ENCODE measurements around the gene CRYAA.
"Not testable (repeated sequence)": the region's sequence is repeated elsewhere in the genome, so short reads cannot be mapped to it uniquely, and the experiment has no call there.

CRYAA gene, protein sequence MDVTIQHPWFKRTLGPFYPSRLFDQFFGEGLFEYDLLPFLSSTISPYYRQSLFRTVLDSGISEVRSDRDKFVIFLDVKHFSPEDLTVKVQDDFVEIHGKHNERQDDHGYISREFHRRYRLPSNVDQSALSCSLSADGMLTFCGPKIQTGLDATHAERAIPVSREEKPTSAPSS

DNA sequence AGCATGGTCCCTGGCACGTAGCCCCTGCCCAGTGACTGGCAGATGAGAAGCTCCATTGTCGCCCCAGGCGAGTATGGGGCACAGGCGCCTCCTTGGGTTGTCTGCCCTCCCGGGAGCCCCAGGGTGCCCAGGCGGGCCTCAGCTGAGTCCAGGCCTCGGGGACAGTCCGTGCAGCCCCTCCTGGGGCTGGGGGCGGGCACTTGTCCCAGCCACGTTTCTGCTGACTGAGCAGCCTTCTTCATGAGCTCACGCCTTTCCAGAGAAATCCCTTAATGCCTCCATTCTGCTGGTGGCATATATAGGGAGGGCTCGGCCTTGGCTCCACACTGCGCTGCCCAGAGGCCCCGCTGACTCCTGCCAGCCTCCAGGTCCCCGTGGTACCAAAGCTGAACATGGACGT is at the start of gene CRYAA:
TSS of gene CRYAA (plus strand) at position 301 of the 400 bp plus-strand sequence. CDS start at position 393, 92 bp downstream.
- not testable (repeated sequence) for DNase-seq

DNA sequence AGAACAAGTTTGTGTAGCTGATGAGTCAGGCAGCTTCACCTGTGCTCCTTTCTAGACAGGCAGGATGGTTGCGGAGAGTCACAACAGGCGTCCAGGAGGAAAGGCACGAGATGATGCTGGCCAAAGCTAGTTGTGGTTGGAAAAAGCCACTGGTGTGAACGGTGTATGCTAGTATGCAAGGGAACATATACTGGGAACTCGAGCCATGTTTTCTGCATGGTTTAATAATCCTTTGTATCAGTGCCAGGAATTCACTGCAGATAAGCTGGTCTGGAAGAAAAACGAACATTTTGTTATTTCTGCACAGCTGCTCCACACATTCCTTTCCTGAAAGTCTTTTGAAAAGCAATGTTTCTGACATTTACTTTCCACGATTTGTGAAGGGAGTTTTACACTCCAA is 38.7 kb upstream of the CRYAA start:
- not testable (repeated sequence) for DNase-seq

DNA sequence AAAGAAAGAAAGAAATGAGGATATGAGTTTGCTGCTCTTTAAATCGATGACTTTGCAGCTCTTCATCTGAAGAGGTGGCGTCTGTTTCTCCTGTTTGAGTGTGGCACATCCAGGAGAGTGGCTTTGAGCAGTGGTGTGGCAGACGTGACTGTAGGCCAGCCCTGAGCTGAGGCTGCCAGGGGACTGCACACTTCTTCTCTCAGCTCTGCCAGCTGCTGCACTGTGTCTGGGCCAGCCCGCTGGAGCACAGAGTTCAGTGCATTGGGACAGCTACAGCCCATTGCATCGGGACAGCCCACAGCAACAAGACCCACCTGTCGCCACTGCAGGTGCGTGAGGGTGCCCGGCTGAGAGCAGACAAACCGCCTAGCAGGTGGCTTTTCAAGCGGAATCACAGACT is 34.3 kb upstream of the CRYAA start:
- DNase-seq: not testable (repeated sequence)

DNA sequence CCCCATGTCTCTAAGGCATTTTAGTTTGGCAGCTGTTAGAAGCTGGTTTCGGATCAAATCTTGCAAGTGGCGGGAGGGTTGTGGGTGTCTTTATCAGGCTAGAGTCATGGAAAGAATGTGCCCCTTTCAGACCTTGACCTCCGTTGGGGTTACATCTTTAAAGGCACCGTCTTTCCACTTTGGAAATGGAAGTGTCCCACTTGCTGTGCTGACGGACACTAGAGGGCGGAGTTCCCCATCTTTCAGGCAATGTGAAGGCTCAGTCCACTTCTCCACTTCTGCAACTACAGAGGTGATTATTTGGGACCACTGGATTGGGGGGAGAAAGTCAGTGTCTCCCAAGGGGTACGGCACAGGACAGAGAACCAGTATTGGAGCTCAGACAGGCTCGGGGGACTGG is 29.9 kb upstream of the CRYAA start:
- not testable (repeated sequence) for DNase-seq

DNA sequence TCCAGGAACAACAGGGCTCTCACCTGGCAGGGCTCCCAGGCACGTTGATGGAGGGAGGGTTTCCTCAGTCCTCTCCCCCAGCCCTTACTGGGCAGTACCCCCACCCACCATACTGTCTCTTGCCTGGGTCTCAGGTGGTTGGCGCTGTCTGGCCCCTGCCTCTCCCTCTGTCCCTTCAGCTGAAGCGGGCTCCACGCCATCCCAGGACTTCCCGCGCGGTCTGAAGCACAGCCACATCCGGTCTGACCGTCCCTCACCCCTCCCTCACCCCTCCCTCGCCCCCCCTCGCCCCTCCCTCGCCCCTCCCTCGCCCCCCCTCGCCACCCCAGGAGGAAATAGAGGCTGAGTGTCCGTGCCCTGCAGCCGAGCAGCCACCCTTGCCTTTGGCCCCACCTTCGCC is 27.4 kb upstream of the CRYAA start:
- not testable (repeated sequence) for DNase-seq

DNA sequence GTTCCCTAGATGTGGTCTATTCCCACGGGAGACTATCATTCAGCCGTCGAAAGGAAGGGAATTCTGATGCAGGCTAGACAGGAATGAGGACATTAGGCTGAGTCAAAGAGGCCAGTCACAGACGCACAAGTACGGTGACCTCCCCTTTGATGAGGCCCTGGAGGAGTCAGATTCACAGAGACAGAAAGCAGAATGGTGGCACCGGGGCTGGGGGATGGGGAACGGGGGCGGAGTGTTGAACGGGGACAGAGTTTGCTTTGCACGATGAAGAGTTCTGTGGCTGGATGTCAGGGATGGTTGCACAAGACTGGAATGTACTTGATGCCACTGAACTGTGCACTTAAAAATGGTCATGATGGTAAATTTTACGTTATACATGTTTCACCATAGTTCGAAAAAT is 22.2 kb upstream of the CRYAA start:
- not testable (repeated sequence) for DNase-seq

DNA sequence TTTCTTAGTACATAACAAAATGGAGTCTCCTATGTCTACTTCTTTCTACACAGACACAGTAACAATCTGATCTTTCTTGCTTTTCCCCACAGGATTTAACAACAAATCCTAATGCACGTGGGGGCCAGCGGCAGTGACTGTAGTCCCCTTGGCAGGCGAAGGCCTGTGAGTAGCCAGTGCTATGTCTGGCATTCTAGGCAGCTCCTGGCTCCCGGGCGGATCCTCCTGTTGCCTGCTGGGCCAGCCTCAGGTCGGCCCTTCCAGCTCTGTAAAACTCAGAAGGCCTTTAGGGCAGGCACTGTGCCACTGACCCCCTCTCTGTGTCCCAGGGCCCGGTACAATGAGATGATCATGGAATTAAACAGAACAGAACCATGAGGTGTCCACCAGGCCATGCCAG is 20.8 kb upstream of the CRYAA start:
- not testable (repeated sequence) for DNase-seq

DNA sequence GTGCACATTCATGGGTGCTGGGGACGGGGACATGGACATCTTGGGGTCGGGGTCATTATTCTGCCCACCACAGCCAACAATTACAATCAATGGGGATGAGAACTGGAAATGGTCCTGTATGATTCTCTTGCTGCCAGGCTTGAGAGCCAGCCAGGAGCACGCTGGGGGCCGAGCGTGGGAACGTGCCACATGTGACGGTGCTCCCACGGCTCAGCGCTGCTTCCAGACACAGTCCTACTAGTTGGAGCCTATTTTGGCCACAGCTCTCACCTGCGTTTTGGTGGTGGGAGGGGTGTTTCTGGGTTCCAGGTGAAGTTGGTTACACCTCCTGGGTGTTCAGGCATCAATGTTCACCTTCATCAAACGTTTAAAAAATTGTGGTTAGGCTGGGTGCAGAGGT is 19.5 kb upstream of the CRYAA start:
- not testable (repeated sequence) for DNase-seq

DNA sequence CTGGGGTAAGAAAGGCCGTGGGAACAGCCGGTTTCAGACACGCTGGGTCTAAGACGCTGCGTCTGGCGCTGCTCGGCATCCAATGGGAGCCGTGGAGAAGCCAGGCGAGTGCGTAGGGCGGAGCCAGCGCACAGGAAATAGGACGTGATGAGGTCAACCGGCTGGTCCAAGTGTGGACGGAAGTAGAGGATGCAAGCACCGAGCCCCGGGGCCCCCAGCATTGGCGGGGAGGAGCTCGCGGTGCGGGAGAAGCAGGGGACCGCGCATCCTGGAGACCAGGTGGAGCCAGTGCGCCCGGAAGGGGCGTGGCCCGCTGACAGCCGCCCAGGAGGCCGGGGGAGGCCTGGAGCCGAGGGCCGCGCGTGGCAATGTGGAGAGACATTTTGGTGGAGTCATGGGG is 15.2 kb upstream of the CRYAA start:
- not testable (repeated sequence) for DNase-seq

DNA sequence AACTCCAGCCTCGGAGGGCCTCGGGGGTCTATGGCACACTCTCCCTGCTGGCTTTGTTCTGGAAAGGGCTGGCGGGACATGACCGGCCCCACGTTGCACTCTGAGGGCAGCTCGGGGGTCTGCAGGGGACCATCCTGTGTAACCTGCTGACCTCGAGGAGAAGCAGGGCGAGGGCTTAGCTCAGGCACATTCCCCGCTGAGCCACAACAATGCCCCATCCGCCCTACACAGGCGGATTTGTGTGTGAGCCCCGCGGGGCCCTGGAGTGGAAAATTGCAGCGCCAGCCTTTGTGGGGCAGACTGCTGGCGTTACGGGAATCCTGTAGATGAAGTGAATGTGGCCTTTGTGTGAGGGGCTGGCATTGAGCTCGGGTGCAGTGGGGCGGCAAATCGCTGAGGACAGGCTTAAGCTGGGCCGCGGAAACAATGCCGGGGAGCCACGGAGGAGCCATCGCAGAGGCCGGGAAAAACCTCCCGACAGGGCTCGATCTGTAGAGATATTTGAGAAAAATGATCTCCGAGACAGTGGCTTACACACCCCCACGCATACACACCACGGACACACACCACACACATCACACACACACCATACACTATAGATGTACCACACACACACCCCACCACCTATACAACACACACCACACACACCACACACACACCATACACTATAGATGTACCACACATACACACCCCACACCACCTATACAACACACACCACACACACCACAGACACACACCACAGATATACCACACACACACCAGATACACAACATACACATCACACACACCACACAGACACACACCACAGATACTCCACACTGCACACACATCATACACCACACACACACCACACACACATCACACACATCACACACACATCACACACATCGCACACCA is 9.3 kb upstream of the CRYAA start:
- DNase-seq: not testable (repeated sequence)

DNA sequence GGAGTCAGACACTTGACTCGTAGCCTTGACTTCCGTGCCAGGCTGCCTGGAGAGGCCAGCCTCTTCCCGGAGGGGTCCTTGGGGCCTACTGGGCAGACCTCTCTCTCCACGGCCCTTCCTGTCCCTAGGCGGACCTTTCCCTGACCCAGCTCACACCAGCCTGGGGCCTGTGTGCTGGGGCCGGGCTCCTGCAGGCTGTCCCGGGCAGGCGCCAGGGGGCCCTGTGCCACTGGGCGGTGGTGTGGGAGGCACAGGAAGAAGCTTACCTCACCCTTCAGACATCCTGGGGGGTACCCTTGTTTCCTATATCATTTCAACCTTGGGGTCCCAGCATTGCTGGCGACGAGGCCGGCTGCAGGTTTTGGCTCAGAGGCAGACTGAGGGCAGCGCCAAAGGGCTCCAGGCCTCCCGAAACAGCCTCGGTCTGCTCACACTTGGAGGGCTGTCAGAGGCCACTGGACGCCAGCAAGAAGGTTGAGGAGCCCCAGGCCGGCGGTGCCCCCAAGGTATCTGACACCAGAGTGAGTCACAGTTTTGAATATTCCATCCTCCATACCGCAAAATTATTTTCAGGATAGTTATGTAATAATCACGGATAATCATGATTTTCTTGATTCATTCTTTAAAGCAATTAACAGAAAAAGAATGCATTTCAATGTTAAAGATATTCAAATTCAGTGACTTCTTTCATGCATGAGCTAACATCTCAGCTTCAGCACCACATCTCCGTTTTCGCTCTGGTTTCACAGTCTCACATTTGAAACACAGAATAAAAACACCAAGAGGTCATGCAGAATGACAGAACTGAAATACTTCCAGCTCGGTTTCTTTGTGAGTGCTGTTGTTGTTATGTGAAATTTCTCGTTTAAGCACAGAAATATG is 6.7 kb upstream of the CRYAA start:
- DNase-seq: not testable (repeated sequence)

DNA sequence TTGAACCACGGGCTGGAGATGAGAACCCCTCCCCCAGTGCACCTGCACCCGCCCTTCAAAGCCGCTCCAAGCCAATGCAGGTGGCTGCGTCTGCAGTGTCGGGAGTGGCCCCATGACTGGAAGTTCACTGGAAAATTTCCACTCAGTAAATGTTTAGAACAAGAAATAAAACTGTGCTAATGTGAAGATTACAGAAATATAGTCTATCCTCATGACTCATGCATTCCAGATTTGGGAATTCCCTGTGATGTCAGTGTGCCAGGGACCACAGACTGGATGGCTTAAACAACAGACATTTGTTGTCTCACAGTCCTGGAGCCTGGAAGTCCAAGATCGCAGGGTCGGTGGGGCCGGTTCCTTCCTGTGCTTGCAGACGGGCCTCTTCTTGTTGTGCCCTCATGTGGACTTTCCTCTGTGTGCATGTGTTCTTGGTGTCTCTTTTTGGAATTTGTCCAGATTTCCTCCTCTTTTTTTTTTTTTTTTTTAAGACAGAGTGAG is 6.1 kb upstream of the CRYAA start:
- DNase-seq: not testable (repeated sequence)

DNA sequence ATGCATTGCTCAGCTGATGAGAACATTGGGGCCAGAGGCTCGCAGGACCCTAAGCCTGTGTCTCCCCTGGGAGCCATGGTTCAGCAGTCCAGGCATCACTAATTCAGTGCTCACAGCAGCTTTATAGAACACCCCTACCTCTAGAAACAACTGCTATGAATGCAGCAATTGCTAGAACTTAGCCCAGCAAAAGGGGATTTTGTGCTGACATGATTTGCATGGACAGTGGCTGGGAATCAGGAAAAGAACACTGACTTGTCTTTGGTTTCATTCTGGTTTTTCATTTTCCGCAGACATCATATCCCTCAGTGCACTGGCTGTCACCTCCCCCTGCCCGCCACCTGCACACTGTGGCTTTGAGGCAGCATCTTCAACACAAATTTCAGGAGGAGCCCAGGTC is 4.0 kb upstream of the CRYAA start:
- DNase-seq: not testable (repeated sequence)

DNA sequence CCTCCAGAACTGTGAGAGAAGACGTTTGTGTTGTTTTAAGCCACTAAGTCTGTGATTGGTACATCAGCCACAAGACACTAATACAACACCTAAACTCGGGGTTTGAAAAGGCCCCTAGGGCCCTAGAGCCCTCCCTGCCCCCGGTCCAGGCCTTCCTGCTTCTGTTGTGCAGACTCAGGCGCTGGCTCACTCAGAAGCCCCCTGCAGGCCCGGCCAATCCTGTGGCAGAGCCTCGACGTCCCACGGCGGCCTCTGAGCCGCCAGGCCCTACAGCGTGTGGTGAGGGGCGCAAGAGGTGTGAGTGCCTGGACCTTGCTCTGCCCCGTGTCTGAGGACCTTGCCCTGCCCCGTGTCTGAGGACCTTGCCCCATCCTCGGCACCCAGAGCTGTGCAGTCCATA is 3.1 kb upstream of the CRYAA start:
- DNase-seq: not testable (repeated sequence)

DNA sequence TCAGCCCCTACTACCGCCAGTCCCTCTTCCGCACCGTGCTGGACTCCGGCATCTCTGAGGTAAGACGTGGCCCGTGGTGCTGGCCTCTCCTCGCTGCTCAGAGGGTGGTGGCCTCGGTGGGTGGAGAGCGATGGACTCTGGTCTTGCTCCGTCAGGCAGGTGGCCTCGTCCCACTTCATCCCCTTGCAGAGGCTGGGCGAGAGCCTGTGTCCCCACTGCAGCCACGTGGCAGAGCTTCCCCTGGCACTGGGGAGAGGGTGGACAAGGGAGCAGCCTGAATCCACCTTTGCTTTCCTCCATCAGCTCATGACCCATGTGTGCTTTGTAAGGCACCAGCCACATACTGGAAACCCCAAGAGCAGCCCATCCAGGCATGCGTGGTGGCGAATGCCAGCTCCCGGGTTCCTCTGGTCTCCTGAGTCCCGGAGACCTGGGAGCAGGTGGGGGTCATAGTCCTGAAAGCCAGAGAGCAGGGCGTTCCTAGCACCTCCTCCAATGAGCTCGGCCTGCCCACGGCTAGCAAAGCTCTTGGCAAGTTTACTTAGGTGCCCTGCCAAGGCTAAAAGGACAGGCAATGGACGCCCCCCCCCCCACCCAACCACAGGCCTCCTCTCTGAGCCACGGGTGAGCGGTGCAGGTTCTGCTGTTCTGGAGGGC is 550 bp downstream of the CRYAA start:
- not testable (repeated sequence) for DNase-seq

DNA sequence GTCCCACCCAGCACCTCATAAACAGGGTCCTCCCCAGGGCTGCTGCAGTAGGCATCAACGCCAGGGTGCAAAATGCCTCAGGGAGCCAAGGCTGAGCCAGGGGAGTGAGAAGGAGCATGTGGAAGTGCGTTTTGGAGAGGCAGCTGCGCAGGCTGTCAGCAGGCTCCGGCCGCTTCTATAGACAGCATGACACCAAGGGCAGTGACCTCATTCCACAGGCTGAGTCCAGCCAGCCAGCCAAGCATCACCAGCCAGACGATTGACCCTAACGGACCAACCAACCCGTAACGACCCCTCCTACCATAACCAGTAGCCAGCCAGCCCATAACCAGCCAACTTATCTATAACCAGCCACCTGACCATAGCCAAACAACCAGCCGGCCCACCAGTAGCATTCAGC is 1.1 kb downstream of the CRYAA start:
- DNase-seq: not testable (repeated sequence)

DNA sequence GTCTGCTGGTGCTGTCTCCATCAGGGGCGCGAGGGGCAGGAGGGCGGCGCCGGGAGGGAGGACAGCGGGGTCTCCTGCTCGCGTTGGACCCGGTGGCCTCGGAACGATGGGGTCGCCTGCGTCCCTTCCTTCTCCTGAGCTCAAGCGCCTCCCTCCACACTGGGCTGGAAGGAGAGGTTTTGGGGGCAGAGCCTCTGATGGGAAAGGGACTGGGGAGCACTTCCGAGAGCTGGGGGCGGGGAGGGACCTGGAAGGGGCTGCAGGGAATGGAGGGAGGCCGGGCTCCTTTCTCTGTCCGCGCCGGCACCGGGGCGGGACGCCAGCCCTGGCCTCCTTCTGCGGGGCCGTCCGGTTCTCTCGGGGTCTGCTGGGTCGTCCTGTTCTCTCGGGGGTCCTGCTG is 4.0 kb downstream of the CRYAA start:
- DNase-seq: not testable (repeated sequence)

DNA sequence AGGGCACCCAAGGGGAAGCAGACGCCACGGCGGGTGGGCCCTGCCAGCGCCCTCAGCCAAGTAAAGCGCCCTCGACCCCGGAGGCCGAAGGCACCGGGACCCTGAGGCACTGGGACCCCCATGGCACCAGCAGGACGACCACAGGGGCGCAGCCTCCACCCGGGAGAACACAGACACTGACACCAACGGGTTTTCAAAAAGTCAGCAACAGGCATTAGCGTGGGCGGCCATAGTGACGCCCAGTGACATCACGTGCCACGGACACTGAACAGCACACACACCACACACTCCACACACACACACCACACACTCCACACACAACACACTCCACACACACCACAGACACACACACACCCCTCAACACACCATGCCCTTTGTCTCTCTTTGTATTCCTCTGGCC is 4.6 kb downstream of the CRYAA start:
- not testable (repeated sequence) for DNase-seq

DNA sequence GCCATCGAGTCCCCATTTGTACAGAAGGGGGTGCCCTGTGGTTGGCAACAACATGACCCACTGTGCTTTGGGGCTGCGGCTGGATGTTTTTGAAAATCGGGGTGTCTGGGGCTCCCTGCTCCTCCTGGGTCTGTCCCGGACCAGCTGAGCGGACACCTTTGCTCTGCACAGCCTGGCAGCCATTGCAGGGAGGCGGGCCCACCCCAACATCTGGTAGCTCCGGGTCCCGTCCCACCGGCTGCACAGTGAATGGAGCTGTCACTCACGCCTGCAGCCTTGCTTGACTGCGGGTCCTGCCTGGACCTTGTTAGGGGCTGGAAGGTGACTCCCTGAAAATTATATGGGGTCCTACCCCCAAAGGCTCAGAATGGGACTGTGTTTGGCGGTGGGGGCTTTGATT is 5.1 kb downstream of the CRYAA start:
- DNase-seq: not testable (repeated sequence)

DNA sequence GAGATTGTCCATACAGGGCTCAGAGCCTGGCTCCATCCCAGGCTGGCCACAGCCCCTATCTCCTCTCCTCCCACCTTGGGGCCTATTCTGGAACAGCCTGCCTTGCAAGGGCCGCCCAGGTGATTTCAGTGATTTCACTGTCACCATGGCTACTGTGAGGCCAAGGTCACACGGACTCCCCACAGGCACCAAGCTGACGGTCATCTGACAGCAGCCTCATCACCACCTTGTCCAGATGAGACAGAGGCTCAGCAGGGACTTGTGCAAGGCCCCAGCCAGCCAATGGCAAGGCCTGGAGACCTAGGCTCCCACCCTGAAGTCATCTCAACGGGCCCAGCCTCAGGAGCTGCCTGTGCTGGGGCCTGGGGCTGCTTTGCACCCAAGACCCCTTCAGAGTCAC is 6.2 kb downstream of the CRYAA start:
- DNase-seq: not testable (repeated sequence)

DNA sequence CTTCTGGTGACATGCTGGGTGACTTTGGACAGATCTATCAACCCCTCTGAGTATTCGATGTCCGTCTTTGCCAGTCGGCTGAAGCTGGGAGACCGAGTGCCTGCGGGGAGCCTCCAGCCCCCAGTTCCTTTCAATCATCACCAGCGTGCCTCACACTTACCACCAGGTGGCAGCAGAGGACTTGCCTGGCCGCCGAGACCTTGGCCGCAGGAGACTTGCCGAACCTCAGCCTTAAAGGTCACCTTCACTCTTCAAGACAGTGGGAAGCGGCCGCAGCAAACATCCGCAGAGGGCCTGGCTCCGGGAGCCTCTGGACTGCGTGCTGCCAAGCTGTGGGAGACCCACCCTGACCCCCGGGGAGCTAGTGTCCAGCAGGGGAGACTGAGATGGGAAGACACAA is 7.8 kb downstream of the CRYAA start:
- not testable (repeated sequence) for DNase-seq

All from hippocampal formation (tissue), 2 donors.